ENCODE measurements around the gene AGAP1.

Gene AGAP1

DNA sequence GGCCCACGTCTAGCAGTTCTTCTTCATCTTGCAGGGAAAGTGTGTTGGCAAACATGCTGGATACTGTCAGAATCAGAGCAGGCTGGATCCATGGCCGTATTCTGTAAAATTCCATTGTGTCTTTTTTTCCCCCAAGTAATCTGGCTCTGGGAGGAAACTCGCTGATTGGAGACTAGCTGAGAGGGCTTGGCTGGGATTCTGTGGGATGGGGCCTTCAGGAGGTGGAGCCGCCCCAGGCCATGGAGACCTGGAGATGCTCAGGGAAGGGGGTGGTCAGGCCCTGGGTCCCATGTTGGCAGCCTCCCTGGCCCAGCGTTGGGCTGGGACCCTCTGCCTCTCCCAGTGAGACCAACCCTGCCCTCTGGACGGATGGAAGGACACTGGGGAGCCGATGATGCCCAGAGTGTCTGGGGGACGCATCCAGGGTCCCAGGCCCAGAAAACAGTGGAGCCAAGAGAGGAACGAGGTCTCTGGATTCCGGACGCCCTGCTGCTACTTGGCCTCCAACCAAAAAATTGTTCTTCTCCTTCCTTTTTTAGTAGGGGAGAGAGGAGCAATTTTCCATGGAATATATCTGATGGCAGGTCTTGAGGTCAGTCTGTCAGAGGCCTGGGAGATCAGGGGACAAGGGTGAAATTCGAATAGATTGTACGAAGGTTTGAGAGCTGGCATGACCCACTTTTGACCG lies 114.5 kb downstream of the AGAP1 start:
- no peak for DNase-seq (ENCODE audit: low read depth, low spot score)

DNA sequence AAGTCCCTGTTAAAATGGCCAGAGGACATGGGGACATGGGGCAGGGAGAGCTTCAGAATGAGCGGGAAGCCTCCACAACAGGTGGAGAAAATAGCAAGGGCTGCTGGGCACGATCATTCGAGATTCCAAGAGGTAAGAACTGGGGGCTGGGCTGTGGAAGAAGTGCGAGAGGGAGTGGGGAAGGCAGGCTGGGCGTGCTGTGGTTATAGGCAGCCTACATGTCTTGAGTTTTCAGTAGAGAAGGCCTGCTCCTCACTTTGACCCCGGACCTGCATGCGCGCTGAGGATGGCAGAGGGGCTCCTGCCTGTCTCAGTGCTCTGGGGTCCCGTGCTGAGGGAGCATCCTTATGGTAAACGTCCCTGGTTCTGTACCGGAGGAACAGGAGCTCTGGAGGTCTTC lies 115.5 kb downstream of the AGAP1 start:
- DNase-seq (ENCODE audit: low read depth, low spot score): no peak

GRCh38 chr2:235609746-235610145 lies 115.9 kb downstream of the AGAP1 start:
- DNase-seq (ENCODE audit: low read depth, low spot score): no peak

- no peak for DNase-seq (ENCODE audit: low read depth, low spot score)
These were observed 116.9 kb downstream of the AGAP1 start for GRCh38 chr2:235610696-235611257.

GRCh38 chr2:235611349-235611748 lies 117.5 kb downstream of the AGAP1 start:
- DNase-seq (ENCODE audit: low read depth, low spot score): no peak

GRCh38 chr2:235611756-235612155 lies 117.9 kb downstream of the AGAP1 start:
- no peak for DNase-seq (ENCODE audit: low read depth, low spot score)

- DNase-seq (ENCODE audit: low read depth, low spot score): no peak
These were observed 118.5 kb downstream of the AGAP1 start for GRCh38 chr2:235612181-235612950.

GRCh38 chr2:235613649-235614048 lies 119.8 kb downstream of the AGAP1 start:
- DNase-seq (ENCODE audit: low read depth, low spot score): no peak

- no peak for DNase-seq (ENCODE audit: low read depth, low spot score)
These were observed 120.5 kb downstream of the AGAP1 start for GRCh38 chr2:235614176-235614860.

- no peak for DNase-seq (ENCODE audit: low read depth, low spot score)
These were observed 121.3 kb downstream of the AGAP1 start for GRCh38 chr2:235614900-235615712.

GRCh38 chr2:235616885-235617284 lies 123.0 kb downstream of the AGAP1 start:
- DNase-seq (ENCODE audit: low read depth, low spot score): no peak

- no peak for DNase-seq (ENCODE audit: low read depth, low spot score)
These were observed 124.2 kb downstream of the AGAP1 start for GRCh38 chr2:235618039-235618438.

DNA sequence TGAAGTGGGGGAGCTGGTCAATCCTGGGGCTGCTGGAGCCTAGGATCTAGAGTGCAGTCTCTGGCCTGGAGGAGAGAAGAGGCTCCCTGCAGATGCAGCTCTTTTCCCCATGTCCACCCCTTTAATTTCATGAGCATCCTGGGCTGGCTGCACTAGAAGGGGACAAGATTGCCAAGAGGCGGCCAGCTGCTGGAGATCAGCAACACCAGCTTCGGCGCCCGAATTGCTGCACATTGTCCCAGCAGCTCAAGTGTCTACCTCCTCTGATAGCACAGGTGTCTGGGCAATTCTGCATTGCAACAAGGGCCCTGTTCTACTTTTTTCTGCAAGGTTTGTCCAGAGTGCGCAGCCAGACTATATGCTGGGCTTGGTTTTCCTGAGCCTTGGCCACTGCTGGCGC lies 125.7 kb downstream of the AGAP1 start:
- DNase-seq (ENCODE audit: low read depth, low spot score): no peak

DNA sequence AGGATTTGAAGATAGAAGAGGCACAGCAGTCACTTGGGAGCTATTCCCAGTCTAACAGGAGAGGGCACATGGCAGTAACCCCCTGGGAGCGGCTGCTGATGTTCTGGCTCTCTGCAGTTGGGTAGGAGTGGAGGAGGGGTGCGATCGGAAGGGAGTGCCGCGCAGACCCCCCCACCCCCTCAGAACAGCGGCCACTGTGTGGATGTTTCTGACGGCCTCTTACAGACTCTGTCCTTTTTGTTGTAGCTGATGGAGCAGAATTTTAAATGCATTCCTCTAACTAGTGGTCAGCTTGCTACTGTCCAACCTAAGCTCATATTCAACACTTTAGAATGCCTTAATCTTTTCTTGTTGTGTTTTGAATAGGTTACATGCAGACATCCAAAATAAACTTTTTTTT lies 127.9 kb downstream of the AGAP1 start:
- no peak for DNase-seq (ENCODE audit: low read depth, low spot score)

- no peak for DNase-seq (ENCODE audit: low read depth, low spot score)
These were observed 129.3 kb downstream of the AGAP1 start for GRCh38 chr2:235623111-235623510.

DNA sequence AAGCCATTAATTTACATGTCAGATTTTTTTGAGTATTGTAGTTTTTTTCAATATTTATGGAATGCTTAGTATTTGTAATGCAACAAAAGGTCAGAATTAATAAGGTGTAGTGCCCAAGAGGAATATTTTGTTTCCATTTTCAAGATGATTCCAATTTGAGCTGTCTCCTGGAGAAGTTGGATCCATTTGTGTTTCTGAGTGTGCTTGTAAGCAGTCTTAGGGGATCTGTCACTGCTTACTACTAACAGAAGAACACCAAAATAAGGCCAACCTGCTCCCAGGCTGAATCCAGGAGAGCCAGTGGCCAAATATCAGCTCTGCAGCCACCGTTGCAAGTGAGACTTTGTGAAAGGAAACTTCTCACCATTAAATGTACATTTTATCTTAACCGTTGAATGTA lies 129.9 kb downstream of the AGAP1 start:
- DNase-seq (ENCODE audit: low read depth, low spot score): no peak

- no peak for DNase-seq (ENCODE audit: low read depth, low spot score)
These were observed 132.8 kb downstream of the AGAP1 start for GRCh38 chr2:235626658-235627057.

GRCh38 chr2:235627682-235628081 lies 133.8 kb downstream of the AGAP1 start:
- DNase-seq (ENCODE audit: low read depth, low spot score): no peak

GRCh38 chr2:235630718-235631296 lies 137.0 kb downstream of the AGAP1 start:
- no peak for DNase-seq (ENCODE audit: low read depth, low spot score)

- no peak for DNase-seq (ENCODE audit: low read depth, low spot score)
These were observed 140.8 kb downstream of the AGAP1 start for GRCh38 chr2:235634435-235635158.
